ENCODE results near the gene GALNT2.

- TF ChIP-seq CBX1 (IDR thresholded peaks at IDR 0.05; ENCODE audit: low read depth), result no peak
- TF ChIP-seq ZMYM2 (CRISPR knock-in tag; IDR thresholded peaks at IDR 0.05), result no peak
- TF ChIP-seq KAT2B (IDR thresholded peaks at IDR 0.05; ENCODE audit: borderline replicate concordance, low read depth, low read length), result no peak
Measured at GRCh38 chr1:230283678-230284077, 216.6 kb downstream of the GALNT2 start.

Data from HepG2 (cell line).